ENCODE data around the gene WDR4. TPM values are rescaled to one million over a fixed set of nuclear protein-coding genes. Genes with fewer than 3 reads are reported as not detected.
"Not testable (repeated sequence)": the region's sequence is repeated elsewhere in the genome, so short reads cannot be mapped to it uniquely, and the experiment has no call there.

The WDR4 gene
- total RNA-seq, 3 donors from 2014 or later: 16.1 to 16.7 (median 16.5) TPM

- Histone ChIP-seq H3K4me1 (ENCODE audit: low read depth) (no peaks in the 10 kb centered on the region), H3K36me3 (ENCODE audit: low read depth) (no peaks in the 10 kb centered on the region), H3K9me3 (no peaks in the 10 kb centered on the region), H3K4me3 (no peak overlapping the region)
- no peak for ATAC-seq
- intact Hi-C loops (cut with DNase I, micrococcal nuclease): no loop called here
- TF ChIP-seq CTCF (IDR thresholded peaks at IDR 0.05): no peak
- DNase-seq: no peak
Observed at GRCh38 chr21:42827588-42827987, 51.8 kb downstream of the WDR4 start.

GRCh38 chr21:42820616-42821465 lies 58.5 kb downstream of the WDR4 start:
- intact Hi-C loops (cut with DNase I, micrococcal nuclease): no loop called here
- DNase-seq: peak in 1 of 3 donors; percentile 48
- Histone ChIP-seq H3K9me3 (no peaks in the 10 kb centered on the region), H3K36me3 (ENCODE audit: low read depth) (no peaks in the 10 kb centered on the region), H3K4me1 (ENCODE audit: low read depth) (no peaks in the 10 kb centered on the region), H3K4me3 (no peak overlapping the region)
- no peak for TF ChIP-seq CTCF (IDR thresholded peaks at IDR 0.05)
- ATAC-seq: peak; percentile 84

DNA sequence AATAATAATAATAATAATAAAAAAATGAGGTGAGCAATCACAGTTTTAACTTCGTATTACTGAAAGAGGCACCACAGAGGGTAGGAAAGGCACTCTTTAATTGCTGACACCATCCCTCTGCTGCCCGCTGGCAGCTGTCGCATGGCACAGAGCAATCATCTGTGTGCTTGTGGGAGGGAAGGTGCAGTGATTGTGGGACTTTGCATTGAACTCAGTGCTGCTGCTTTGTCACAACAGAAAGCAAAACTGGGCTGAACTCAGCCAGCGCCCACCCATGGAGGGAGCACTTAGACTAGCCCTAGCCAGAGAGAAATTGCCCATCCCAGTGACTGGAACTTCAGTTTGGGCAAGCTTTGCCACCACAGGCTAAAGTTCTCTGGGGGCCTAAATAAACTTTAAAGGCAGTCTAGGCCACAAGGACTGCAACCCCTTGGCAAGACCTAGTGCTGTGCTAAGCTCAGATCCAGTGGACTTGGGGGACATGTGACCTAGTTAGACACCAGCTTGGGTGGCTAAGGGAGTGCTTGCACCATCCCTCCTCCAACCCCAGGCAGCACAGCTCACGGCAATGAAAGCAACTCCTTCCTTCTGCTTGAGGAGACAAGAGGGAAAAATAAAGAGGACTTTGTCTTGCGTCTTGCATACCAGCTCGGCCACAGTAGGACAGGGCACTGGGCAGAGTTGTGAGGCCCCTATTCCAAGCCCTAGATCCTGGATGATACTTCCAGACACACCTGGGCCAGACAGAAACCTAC lies 59.3 kb downstream of the WDR4 start:
- H3K36me3 ChIP-seq (ENCODE audit: low read depth): no peaks in the 10 kb centered on the region
- peaks cover 4% of the 10 kb centered on the region for H3K9me3 ChIP-seq
- no peaks in the 10 kb centered on the region for H3K4me1 ChIP-seq (ENCODE audit: low read depth)
- ATAC-seq (peak; percentile 12), DNase-seq (no peak)
- intact Hi-C loops (cut with DNase I, micrococcal nuclease): loop anchor here (2.0 to 10.0 kb wide), 3 partner anchors 165 to 228 kb away; partner anchors contain the start of gene PDE9A (in 1 of the 2)
- no peak for TF ChIP-seq CTCF (IDR thresholded peaks at IDR 0.05)
- H3K4me3 ChIP-seq: no peak overlapping the region

DNA sequence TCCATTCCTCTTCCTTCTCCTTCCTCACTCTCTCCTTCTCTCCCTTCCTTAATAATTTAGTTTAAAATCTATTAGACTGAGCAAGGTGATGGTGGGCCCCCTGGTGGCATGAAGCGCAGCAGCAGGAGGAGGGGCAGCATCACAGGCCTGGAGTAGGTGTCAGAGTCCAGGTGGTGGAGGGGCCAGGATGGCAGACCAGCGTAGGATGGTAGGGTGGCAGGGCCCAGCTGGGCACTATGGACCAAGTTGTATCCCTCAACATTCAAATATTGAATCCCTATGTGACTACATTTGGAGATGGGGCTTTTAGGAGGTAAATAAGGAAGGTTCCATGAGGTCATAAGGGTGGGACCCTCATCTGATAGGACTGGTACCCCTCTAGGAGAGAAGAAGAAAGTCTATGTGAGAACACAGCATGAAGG lies 61.0 kb downstream of the WDR4 start:
- ATAC-seq (peak; percentile 88), DNase-seq (peak in 2 of 3 donors; percentile 74 to 84)
- Histone ChIP-seq H3K4me3 (no peak overlapping the region), H3K4me1 (ENCODE audit: low read depth) (no peaks in the 10 kb centered on the region), H3K9me3 (peaks cover 6% of the 10 kb centered on the region), H3K36me3 (ENCODE audit: low read depth) (no peaks in the 10 kb centered on the region)
- TF ChIP-seq CTCF (IDR thresholded peaks at IDR 0.05): peak; percentile 79
- intact Hi-C loops (cut with DNase I, micrococcal nuclease): loop anchor here (2.0 to 10.0 kb wide), 3 partner anchors 164 to 226 kb away; partner anchors contain the start of gene PDE9A (in 1 of the 2)

DNA sequence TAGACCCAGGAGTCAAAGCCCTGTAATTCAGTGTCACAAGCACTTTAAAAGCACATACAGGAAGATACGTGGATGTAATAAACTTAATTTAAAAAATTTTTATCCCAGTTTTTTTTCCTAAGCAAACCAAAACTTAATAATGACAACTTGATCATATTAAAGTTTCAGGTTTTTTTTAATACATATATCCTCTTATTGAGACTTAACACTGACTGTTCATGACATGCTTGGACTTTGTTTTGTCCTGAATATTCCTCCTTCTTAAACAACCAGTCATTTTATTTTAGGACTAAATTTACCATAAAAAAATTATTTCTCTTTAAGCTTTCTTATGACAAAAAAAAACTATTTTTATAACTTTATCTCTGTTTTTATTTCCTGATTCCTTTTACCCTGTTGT lies 64.1 kb downstream of the WDR4 start:
- DNase-seq: no peak
- no peaks in the 10 kb centered on the region for H3K36me3 ChIP-seq (ENCODE audit: low read depth)
- H3K9me3 ChIP-seq: peaks cover 6% of the 10 kb centered on the region
- intact Hi-C loops (cut with DNase I, micrococcal nuclease): loop anchor here (5.0 to 10.0 kb wide), 2 partner anchors 160 to 223 kb away; partner anchors contain the start of gene PDE9A (in 1 of the 2)
- no peak for TF ChIP-seq CTCF (IDR thresholded peaks at IDR 0.05)
- ATAC-seq: no peak
- peaks cover 7% of the 10 kb centered on the region for H3K4me1 ChIP-seq (ENCODE audit: low read depth)
- H3K4me3 ChIP-seq: no peak overlapping the region

DNA sequence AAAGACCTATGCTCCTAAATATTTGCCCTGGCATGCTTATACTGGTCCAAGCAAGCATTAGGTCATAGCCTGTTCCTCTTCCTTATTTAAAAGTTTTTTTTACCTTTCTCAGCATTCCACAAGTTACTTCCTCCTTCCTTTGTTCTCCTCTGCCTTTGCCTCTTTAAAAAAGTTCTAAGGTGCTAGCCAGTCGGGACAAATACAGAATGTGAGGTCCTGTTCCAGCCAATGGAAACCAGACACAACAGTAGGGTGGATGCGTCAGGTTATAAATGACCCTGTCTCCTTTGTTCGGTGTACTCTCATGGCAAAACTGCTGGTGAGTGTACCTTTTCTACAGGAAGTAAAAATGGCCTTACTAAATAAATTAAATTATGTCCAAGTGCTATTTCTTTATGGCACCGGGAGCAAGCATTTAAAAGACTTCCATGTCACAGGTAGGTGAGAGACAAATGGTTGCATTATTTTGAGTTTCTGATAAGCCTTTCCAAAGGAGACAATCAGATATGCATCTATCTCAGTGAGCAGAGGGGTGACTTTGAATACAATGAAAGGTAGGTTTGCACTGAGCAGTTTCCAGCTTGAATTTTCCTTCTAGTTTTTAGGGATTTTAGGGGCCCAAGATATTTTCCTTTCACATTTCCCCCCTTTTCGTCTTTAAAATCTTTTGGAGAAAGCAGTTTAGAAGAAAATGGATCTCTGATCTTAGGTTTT lies 66.7 kb downstream of the WDR4 start:
- DNase-seq: peak in 1 of 3 donors; percentile 62
- intact Hi-C loops (cut with DNase I, micrococcal nuclease): loop anchor here in 1 of 2 donors (10.0 kb wide), 1 partner anchor 158 kb away; the partner anchor contains the start of gene PDE9A
- H3K4me3 ChIP-seq; H3K4me1 ChIP-seq (ENCODE audit: low read depth); H3K9me3 ChIP-seq; H3K36me3 ChIP-seq (ENCODE audit: low read depth): not testable (repeated sequence)
- peak; percentile 61 for ATAC-seq
